Stimulated activated naive CD4-positive, alpha-beta T cell treated with Interleukin-2 at 50 U/mL for 16 hours (primary cell): ENCODE data around the gene WWC1.

Source experiments
- DNase-seq: peaks from one replicate; lab custom pipeline; 2025; lab: John Stamatoyannopoulos, UW

WWC1 gene

DNA sequence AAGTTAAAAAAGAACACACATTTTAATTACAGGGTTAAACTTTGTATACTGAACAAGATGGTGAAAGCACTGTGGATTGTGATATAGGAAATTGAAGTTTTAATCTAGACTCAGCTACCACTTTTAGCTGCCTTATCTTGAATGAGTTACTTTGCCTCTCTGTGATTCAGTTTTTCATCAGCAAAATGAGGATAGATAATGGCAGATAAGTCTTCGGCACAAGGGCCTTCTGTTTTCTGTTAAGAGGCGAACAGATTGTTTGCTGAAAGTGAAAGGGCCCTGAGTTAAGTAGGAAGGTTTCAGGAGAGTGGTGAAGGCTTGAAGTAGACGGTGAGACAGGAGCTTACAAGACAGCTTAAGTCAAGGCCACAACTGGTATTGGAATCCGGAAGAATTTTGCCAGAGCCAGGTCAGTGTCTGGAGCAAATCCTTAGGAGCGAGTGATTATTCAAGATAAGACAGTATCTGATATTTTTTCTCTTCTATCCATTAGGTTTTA is 202.7 kb downstream of the WWC1 start:
- DNase-seq, result no peak

- DNase-seq, result no peak
Observed at GRCh38 chr5:168502563-168503237, 211.3 kb downstream of the WWC1 start.

- DNase-seq, result no peak
Observed at GRCh38 chr5:168513861-168514428, 222.5 kb downstream of the WWC1 start.
